ENCODE data around the gene BTN2A1.
"Not testable (repeated sequence)": the region's sequence is repeated elsewhere in the genome, so short reads cannot be mapped to it uniquely, and the experiment has no call there.

The BTN2A1 gene

GRCh38 chr6:26433680-26434079 is 24.1 kb upstream of the BTN2A1 start:
- DNase-seq = not testable (repeated sequence)

- no peak for DNase-seq
These were observed 21.7 kb upstream of the BTN2A1 start for GRCh38 chr6:26436018-26436417.

DNA sequence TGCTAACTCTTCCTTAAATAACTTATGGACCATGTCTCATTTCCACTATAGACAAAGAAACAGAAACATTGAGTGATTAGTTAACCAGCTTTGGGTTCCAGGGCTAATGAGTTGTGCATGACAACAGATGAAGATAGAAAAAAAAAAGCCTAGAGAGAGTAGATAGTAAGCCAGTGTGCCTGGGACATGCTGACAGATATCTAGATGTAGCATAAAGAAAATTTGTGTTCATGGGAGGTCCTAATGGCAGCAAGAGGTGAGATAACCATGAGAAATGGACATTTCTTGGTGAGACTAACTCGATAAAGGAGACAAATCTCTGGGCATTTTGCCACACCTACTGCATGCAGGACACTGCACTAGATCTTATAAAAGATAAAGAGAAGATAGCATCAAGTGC is 20.2 kb upstream of the BTN2A1 start:
- DNase-seq = no peak

- no peak for DNase-seq
These were observed 19.8 kb upstream of the BTN2A1 start for GRCh38 chr6:26438000-26438399.

GRCh38 chr6:26439151-26440125 is 18.3 kb upstream of the BTN2A1 start:
- no peak for DNase-seq

DNA sequence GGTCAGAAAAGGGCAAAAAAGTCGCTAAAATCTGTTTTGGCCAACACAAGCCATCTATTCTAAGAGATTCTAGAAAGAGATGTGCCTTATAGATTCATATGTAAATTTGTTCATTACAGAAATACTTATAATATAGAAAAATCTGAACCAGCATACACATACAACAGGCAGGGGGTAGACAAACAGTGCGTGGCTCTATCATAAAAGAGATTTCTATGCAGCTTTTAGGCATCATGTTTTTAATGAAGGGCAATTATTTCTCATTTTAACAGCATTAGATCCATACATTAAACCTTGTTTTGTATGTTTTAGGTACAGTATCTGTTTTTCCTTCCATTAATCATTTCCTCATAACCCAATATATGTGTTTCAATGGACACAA is 16.8 kb upstream of the BTN2A1 start:
- DNase-seq = no peak

DNA sequence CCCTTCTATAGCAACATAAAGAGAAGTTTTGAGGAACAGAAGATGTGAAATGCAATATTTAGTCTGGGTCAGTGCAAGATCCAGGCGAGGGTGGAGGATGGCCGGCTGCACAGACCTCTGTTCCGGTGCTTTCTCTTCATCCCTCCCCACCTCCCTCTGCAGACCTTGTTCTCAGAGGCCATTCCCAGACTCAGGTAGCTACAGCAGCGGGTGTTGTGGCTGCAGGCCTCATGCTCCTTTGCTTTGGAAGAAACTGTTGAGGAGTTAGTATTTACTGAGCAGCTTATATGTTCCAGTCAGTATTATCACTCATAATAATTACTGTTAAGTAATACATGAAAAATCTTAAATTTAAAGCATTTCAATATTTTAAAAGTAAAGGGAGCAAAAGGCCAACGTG is 15.8 kb upstream of the BTN2A1 start:
- DNase-seq = no peak

- no peak for DNase-seq
These were observed 11.7 kb upstream of the BTN2A1 start for GRCh38 chr6:26445934-26446667.

DNA sequence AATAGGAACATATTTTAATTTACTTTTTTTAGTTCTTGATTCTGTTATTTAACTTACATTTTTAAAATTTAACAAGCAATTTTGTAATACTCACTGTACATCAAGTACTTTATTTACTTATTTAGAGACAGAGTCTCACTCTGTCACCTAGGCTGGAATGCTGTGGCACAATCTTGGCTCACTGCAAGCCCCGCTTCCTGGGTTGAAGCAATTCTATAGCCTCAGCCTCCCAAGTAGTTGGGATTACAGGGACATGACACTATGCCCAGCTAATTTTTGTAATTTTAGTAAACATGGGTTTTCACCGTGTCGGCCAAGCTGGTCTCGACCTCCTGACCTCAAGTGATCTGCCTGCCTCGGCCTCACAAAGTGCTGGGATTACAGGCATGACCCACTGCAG is 10.5 kb upstream of the BTN2A1 start:
- no peak for DNase-seq

GRCh38 chr6:26450240-26450639 is 7.5 kb upstream of the BTN2A1 start:
- DNase-seq = no peak

DNA sequence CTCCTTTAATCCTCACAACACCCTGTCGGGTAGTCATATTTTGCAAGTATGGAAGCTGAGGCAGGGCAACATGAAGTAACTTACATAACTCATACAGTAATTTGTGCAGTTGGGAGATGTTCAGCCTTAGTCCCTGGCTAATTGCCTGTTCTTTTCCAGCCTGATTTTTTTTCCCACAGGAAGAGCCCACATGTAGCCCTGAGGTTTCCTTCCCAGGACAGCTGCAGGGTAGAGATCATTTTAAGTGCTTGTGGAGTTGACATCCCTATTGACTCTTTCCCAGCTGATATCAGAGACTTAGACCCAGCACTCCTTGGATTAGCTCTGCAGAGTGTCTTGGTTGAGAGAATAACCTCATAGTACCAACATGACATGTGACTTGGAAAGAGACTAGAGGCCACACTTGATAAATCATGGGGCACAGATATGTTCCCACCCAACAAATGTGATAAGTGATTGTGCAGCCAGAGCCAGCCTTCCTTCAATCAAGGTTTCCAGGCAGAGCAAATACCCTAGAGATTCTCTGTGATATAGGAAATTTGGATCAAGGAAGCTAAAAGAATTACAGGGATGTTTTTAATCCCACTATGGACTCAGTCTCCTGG is 5.0 kb upstream of the BTN2A1 start:
- no peak for DNase-seq

GRCh38 chr6:26454631-26455030 is 3.1 kb upstream of the BTN2A1 start:
- no peak for DNase-seq

DNA sequence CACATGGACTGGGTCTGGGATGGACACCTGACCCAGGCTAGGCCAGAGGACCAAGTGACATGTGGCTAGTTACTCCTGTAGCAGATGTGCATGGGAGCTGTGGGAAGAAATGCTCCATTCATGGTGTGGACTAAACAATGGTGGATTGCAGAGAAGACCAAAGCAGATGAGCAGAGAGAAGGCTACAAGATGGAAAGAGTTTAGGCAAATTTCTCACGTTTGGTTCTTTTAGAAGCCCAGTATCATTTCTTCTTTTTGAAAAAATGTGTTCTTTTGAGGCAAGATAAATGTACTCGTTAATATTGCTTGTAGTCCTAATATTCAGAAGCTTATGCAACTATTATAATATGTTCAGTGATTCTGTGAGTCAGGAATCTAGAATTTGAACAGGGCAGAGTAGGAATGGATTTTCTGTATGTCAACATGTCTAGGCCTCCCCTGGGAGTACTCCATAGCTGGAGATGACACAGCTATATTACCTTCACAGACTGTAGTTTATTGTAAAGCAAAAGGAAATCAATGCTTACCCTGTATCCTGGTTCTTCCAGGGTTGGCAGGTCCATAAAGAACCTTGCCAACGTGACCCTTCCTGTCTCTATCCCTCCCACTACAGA is 2.3 kb upstream of the BTN2A1 start:
- no peak for DNase-seq

DNA sequence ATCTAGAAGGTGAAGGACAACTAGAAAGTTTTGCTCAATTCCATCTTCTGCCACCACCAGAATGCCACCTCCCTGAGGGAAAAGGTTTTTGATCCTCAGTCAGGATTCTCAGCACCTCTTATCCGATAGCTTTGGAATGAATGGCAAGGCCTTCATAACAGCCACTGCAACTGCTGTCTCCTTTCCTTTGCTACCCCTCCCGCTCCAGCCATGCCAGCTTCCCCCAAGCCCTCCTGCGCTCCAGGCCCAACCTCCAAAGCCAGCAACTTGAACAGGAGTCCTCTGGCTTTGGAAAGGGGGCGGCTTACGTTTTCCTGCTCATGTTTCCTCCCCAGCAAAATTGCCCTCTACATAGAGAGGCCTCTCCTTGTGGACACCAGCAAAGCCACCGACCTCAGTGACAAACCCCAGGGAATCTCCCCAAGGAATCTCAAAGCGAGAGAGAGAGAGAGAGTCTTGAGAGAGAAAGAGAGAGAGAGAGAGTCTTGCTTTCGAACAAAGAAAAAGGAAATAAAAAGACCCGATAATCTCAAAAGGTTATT is 420 bp upstream of the BTN2A1 start:
- no peak for DNase-seq

DNA sequence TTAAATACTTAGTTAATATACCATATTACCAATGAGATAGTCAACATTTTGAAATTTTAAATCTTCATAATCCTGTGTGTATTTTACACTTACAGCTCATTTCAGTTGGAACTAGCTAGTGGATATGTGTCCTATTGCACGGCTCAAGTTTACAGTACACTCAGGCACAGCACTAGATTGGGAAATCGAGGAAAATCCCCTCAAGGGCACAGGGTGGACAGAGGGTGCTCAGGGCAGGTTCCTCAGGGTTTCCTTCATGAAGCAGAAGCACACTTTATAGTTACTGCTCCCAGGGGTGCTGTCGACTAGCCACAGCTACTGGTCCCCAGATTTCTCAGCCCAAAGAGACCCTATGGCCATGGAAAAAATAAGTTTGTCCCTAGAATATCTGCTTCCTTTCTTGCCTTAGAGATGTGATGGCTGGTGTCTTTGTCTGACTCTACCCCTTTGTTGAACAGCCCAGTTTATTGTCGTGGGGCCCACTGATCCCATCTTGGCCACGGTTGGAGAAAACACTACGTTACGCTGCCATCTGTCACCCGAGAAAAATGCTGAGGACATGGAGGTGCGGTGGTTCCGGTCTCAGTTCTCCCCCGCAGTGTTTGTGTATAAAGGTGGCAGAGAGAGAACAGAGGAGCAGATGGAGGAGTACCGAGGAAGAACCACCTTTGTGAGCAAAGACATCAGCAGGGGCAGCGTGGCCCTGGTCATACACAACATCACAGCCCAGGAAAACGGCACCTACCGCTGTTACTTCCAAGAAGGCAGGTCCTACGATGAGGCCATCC is 1.5 kb downstream of the BTN2A1 start:
- no peak for DNase-seq

DNA sequence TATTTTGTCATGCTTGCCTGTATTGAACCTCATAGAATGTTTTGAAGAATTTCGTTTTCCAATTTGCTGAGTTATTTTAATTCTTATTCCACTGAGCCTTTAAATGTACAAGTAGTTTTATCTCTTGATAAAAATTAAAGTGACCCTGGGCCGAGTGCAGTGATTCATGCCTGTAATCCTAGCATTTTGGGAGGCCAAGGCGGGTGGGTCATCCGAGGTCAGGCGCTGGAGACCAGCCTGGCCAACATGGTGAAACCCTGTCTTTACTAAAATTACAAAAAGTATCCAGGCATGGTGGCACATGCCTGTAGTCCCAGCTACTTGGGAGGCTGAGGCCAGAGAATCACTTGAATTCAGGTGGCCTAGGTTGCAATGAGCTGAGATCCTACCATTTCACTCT is 3.6 kb downstream of the BTN2A1 start:
- DNase-seq = not testable (repeated sequence)

GRCh38 chr6:26464014-26464413 is 6.3 kb downstream of the BTN2A1 start:
- no peak for DNase-seq

- DNase-seq = no peak
These were observed 6.8 kb downstream of the BTN2A1 start for GRCh38 chr6:26464416-26465131.

DNA sequence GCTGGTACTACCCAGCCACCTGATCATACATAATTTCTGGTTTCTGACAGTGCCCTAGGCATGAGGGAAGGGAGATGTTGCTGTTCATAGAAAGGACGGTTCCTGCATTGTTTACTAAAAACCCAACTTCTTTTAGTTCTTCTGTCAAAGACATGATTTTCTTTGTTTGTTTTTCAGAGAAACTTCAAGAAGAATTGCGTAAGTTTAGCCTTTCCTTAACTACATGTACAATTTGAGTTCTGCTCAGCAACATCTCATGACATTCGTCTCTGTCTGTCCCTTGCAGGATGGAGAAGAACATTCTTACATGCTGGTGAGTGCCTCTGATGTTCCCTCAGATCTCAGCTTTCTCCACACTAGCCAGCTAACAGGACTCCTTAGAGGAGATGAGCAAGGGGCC is 8.0 kb downstream of the BTN2A1 start:
- DNase-seq = no peak

DNA sequence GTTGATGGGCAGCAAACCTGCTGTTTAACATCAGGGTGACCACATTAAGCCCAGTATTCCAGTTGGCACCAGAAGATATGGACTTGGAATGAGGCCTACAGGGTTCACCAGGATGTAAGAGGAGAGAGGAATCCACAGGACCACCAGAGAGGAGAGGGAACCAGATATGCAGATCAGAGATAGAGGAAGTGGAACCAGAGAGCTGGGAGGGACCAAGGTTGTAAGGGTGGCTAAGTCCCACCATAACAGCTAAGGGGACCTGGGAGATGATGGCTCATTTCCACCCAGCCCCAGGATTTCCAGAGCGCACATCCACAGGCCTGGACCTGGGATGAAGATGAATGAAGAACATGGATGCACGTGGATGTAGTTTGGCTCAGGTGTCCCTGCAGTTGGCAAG is 11.1 kb downstream of the BTN2A1 start:
- DNase-seq = no peak

DNA sequence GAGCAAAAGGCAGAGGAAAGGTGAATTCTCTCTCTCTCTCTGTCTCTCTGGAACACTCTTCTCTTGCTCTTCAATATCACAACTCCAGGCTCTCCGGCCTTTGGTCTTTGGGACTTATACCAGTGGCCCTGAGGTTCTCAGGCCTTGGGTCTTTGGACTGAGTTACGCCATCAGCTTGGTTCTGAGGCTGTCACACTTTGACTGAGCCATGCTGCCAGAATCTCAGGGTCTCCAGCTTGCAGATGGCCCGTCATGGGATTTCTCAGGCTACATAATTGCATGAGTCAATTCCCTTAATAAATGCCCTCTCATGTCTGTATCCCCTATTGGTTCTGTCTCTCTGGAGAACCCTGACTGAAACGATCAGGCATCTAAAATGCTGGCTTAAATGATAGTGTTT is 12.9 kb downstream of the BTN2A1 start:
- no peak for DNase-seq

DNA sequence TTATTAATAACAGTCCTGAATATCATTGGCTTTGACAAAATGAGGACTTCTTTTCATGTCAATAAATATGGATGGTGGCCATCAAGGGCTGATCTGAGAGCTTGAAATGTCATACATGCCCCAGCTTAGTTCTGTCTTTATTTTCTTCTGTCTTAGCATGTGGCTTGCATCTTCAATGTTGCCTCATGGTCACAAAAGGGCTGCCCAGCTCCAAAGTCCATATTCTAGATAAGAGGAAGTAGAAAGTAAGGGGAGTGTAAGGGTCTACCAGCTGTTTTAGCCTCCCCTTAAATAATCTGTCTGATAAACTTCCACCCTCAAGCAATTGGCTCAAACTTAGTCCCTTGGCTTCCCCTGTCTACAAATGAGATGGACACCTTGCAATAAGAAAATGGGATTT is 14.2 kb downstream of the BTN2A1 start:
- no peak for DNase-seq

Measured in NCI-H748 treated with DMSO at 0.1 percent for 48 hours (cell line).